ENCODE data around the gene CACNA1A.

Gene CACNA1A

DNA sequence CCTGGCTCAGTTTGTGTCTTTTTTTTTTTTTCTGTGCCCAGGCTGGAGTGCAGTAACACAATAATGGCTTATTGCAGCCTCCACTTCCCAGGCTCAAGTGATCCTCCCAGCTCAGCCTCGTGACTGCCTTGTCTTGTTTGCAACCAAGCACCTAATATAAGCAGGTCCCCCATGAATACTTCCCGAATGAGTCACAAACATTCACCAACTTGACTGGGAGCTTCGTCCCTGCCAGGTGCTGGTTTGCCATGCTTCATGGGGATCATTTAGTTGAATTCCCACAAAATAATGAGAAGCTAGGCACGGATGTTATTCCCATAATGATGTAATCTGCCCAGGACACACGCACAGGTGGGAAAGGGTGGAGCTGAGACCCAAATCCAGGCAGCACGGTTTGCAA lies 176.5 kb downstream of the CACNA1A start:
- intact Hi-C loops (cut with DNase I): no loop called here
- DNase-seq: no peak

DNA sequence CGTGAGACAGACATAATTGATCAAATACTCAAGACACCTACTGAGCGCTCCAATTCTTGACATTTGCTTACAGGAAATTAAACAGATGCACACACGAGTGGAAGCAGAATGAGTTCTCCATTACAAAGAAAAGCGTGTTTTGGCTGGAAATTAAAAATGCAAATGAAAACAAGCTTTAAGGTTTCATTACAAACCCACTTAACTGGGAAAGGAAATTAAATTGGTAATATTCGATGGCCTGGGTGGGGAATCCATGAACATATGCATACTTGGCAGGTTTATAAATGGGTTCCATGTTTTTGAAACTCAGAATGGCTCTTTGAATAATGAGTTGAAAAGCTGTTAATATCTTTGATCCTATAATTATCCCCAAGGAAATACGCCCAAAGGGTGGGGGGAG lies 178.0 kb downstream of the CACNA1A start:
- intact Hi-C loops (cut with DNase I): no loop called here
- DNase-seq: no peak

DNA sequence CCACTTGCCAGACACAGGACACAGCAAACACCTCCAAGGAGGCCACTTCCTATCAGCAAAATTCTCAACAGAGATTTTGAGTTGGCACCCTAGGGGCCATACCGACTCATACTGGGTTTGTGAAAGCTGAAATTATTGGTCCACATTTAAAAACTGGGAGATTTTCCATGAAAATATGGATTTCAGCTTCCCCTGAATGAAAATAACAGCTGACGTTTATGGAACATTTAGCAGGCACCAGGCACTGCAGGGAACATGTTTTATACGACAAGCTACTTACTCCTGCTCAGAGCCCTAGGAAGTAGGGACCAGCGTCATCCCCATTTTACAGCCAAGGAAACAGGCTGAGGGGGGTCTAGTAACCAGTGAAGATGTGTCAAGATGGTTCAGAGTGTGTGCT lies 186.8 kb downstream of the CACNA1A start:
- intact Hi-C loops (cut with DNase I): no loop called here
- DNase-seq: no peak

DNA sequence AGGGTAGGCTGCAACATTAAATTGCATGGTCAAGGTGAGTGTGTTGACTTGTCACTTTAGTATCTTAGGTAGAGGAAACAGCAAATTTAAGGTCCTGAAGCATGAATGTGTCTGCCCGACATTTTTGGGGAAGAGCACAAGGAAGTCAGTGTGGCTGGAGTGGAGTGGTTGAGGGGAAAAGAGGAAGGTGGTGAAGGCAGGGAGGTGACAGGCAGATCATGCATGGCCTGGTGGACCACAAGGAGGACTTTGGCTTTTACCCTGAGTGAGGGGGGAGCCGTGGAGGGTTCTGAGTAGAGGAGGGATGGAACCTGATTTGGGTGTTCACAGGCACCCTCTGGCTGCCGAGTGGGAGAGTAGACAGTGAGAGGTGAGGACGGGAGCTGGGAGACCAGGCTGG lies 188.1 kb downstream of the CACNA1A start:
- DNase-seq: no peak
- intact Hi-C loops (cut with DNase I): no loop called here

DNA sequence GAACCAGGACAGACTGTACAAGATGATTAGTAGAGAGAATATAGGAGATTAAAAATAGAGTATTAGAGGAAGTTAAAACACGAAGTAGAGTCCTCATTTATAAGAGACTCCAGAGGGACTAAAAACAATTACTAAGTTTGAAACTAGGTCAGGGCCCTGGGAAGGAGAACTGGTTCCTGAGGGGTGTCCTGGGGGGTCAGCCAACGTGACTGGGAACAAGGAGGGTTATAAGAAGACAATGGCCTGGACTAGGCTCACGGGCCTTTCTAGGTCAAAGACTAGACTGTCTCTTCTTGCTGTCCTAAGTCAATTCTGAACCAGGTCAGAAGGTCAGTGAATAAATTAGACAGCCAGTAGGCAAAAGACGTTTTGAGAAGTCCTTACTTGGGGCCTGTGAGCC lies 190.8 kb downstream of the CACNA1A start:
- peak in 1 of 10 donors; percentile 63 for DNase-seq
- intact Hi-C loops (cut with DNase I): no loop called here

DNA sequence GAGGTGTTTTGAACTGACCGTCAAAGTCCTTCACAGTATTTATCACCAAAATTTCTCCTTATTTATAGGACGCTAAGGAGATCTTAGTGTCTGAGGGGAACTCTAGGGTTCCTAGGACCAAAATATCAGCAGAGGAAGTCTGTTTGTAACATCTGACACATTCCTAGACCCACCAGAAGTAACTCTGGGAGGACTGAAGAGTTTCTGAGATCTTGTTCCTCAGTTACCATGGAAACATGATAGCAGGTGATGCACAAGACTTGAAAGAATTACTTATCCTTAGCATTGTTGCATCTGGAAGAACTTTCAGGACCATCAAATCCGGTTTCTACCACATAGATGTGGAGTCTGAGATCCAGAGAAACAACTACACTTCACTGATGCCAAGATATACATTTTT lies 191.5 kb downstream of the CACNA1A start:
- no peak for DNase-seq
- intact Hi-C loops (cut with DNase I): no loop called here

DNA sequence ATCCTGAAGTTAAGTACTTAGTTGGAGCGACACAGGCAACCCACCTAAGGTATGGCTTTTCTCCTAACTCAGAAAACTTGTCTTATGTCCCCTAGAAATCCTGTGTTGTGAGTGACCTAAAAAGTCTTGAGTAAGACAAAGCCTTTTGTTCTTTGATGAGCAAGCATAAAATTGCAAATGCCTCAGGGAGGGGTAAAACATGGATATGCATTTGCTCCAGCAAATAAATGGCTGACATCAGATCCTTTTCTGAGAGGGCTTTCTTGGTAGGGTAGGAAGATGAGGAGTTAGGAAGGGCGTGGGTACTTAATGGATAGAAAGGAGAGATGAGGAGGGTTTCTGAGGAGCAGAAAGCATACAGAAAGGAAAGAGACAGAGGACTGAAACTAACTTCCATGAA lies 192.4 kb downstream of the CACNA1A start:
- DNase-seq: no peak
- intact Hi-C loops (cut with DNase I): no loop called here

DNA sequence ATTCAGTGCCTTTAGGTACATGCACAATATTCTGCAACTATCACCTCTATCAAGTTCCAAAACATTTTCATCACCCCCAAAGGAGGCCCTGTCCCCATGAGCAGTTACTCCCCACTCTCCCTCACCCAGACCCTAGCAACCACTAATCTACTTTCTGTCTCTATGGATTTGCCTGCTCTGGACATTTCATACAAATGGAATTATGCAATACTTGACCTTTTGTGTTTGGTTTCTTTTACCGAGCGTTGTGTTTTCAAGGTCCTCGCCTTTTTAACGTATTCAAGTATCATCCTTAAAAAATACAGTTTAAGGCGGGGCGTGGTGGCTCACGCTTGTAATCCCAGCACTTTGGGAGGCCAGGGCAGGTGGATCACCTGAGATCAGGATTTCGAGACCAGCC lies 196.4 kb downstream of the CACNA1A start:
- intact Hi-C loops (cut with DNase I): no loop called here
- DNase-seq: no peak

DNA sequence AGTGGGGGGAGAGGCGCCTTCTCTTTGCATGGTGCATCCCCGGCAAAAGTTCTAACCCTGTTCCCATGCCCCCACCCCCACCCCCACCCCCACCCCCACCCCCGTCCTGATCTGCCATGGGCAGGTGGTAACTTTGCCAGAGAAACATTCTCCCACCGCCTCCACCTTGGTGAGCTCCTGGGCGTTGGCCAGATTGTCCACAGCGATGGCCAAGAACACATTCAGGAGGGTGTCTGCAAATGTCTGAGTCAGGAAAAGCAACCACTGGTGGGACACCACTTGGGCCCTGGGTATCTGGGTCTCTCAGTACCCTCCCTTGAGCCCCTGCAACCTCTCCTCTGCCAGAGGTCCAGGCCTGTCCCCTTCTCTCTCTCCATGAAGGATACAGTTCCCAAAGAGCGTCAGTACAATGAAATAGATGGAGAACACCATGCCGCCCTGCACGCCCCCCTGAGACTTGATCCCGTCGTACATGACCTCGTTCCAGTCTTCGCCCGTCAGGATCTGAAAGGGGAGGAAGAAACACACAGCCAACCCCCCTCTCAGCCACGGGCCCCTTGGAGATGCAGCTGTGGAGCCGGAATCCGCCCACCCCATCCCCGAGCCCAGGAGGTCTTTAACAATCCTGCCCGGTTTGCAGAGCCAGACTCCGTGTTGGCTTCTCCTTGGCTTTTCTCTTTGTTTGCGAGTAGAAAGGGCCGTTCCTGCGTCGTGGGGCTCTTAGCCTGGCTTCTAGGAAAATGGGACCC lies 202.7 kb downstream of the CACNA1A start:
- DNase-seq: peak in 3 of 10 donors; percentile 39 to 79 (median 79)
- intact Hi-C loops (cut with DNase I): no loop called here

DNA sequence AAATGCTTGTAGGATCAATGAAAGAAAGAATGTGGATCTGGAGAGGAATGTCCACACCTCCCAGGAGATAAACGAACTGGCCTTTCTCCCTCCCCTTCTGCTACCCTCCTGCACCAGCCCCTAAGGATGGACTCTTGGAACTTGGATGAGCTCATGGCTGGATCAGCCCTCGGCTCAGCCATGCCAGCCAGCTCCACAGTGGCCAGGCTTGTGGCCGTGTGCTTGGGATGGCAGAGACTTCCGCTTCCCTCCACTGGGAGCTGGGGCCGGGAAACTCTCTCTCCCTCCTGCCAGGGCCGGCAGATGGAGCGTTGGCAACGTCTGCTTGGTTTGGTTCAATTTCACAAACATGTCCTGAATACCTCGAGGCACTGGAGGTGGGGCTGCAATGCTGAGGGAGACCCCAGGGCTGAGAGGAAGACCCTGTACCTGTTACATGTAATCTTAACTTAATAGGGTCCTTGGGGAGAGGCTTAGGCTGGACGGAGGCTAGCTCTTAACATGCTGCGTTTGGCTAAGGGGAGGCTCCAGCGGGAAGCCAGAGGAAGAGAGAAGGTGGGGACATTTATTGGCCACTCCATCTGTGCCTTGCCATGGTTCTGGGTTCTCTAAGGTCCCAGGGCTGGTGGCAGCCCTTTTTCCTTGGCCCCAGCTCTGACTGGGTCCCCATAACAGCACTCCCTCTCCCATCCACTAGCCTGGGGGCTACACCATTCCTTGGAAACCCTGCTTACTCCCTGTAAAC lies 203.6 kb downstream of the CACNA1A start:
- intact Hi-C loops (cut with DNase I): no loop called here

DNA sequence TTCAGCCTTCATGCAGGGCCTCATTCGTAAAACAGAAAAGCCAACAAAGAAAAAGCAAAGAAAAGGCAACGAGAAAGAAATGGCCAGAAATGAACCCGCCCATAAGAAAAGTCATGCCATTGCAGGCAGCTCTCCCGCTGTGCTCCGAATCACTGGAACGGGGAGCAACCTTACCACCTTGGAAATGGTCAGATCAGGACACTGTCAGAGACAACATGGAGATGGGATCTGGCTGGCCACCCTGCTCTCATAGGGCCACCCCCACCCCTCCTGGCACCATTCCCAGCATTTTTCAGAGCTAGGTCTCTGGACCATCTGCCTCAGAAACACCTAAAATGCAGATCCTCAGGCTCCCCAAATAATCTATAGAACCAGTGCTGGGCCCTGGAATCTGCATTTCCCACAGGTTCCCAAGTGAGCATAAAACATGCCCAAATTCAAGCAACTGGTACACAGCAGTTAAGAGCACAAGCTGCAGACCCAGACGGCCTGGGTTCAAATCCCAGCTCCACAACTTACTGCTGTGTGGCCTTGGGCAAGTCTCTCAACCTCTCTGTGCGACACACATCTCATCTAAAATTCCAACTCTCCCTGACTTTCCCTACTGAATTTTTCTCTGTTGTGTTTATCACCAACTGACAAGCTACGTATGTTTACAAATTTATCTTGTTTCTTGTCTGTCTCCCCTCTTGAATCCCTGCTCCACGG lies 204.5 kb downstream of the CACNA1A start:
- intact Hi-C loops (cut with DNase I): no loop called here

More for the DNA sequence above, 203.6 kb downstream of the CACNA1A start:
- DNase-seq: peak in 8 of 10 donors; percentile 35 to 93 (median 63)

DNA sequence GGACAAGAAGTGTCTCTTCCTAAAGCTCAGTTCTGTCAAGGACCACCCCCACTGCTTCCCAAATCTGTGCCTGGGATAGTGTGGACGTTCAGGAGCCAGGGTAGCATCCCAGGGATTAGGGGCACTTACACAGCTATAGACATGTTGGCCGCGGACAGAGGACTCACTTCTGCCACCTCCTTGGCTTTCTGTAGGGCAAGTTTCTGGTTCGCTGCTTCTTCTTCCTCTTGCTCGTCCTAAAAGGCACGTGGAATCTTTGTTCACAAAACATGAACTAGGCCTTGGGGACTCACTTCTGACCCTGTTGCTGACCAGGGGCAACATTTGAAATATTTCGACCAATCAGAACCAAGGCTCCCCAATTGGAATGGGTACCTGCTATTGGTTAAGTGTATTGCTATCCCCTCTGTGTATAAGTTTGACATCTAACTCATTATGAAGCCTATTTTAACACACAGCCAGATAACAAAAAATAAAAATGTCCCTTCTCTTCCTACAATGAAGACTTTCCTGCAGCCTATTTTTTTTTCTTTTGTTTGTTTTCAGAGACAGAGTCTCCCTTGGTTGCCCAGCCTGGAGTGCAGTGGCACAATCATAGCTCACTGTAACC lies 205.8 kb downstream of the CACNA1A start:
- peak in 1 of 10 donors; percentile 53 for DNase-seq
- intact Hi-C loops (cut with DNase I): no loop called here

More for the DNA sequence above, 204.5 kb downstream of the CACNA1A start:
- DNase-seq: peak in 1 of 10 donors; percentile 17

DNA sequence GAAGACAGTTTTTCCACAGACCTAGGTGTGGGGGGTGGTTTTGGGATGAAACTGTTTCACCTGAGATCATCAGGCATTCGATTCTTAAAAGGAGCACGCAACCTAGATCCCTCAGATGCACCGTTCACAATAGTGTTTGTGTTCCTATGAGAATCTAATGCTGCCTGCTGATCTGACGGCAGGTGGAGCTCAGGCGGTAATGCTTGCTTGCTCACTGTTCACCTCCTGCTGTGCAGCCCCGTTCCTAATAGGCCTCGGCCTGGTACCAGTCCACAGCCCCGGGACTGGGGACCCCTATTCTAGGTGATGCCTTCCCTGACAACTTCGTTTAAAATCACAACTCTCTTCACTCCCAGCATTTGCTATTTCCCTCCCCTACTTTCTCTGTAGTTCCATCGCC lies 206.4 kb downstream of the CACNA1A start:
- intact Hi-C loops (cut with DNase I): no loop called here
- DNase-seq: peak in 2 of 10 donors; percentile 43 to 76

DNA sequence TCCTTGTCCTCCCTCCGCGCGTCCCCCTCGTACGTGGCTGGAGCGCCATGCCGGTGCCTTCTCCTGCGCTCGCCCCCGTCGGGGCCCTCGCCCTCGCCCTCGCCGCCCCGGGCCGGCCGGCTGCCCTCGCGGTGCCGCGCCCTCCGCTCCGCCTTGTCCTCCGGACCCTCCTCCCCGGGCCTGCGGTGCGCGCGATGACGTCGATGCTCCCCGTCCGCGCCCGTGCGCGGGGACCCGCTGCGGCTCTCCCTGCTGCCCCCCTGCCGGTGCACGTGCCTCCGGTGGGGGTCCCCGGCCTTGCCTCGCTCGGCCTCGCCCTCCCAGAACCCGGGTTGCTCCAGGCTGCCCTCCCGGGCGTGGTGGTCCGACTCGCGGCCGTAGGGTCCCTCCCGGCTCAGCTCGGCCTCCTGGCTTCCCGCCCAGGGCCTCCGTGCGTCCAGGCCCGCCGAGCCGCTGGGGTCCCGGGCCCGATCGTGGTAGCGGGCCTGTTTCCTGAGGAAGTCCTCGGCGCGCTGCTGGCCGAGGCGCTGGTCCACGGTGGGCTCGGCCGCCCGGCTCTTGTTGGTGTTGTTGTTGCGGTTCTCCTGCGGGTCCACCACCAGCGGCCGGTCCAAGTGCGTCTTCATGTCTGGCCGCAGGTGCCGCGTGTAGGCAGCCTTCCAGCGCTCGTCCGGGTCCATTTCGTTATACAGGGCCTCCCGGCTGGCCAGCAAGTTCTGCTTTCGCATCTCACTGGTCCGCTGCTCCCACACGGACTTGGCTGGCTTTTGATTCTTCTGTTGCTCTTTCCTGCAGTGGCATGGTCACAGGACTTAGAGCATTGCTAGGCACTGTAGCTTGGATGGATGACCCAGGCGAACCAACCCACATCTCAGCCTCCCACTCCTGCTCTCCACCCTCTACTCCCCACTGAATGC lies 207.5 kb downstream of the CACNA1A start:
- peak in 2 of 10 donors; percentile 15 to 85 for DNase-seq
- intact Hi-C loops (cut with DNase I): no loop called here

DNA sequence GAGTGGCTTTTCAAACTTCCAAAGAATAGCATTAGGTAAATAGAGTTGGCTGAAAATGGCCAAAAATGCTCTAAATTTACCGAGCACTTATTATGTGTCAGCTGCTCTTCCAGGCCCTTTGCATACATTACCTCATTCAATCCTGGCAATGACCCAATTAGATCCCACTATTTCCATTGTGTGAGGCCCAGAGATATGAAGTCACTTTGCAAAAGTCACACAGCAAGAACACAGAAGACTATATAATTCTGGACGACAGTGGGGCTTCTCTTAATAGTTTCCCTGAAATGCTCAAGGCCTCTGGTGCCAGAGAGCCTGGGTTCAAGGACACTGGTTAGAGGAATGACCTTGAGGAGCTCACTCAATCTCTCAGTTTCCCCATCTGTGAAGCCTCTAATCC lies 209.3 kb downstream of the CACNA1A start:
- no peak for DNase-seq
- intact Hi-C loops (cut with DNase I): no loop called here

DNA sequence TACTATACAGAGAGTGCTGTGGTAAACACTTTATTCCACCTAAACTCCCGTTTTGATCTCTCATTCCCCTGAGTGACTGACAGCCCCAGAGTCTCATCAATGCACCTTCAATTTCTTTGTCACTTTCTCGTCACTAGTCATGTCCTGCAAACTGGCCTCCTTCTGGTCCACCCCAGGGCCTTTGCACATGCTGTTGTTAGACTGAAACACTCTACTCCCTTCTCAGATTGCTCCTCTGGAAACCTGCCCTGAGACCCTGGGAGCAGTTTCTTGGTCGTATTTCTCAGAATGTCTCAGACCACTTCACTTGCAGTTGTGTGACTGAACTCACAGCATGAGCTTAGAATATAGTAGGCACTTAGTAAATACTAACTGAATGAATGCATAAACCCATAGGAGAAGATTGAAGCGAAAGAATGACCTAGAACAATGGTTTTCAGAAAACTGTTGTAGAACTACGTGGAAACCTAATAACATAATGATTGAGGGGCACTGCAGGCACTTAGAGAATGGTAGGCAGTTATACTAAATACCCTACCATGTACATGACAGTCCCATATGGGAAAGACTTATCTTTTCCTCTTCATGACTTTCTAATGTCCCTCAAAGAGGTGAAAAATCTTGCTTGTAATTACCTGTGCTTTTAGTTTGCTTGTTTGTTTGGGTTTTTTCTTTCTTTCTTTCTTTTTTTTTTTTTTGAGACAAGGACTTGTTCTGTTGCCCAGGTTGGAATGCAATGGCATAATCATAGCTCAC lies 211.3 kb downstream of the CACNA1A start:
- DNase-seq: no peak
- intact Hi-C loops (cut with DNase I): no loop called here

DNA sequence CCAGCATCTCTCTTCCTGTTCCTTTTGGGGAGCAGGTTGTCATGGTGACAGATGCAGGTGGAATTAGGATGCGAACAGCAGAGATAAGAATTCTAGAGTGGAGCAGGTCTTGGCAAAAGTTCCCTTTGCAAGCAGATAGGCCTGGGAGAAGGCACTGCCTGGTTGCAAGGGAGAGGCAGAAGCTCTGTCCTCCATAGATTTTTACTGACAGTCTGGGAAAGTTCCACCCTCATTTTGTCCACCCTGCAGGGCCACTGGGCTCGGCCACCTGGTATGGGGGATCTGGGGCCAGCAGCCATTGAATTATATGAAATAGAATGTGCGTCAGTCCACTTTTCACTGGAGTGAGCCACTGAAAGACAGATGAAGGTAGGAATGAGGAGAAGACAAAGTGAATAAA lies 214.4 kb downstream of the CACNA1A start:
- DNase-seq: no peak
- intact Hi-C loops (cut with DNase I): no loop called here

DNA sequence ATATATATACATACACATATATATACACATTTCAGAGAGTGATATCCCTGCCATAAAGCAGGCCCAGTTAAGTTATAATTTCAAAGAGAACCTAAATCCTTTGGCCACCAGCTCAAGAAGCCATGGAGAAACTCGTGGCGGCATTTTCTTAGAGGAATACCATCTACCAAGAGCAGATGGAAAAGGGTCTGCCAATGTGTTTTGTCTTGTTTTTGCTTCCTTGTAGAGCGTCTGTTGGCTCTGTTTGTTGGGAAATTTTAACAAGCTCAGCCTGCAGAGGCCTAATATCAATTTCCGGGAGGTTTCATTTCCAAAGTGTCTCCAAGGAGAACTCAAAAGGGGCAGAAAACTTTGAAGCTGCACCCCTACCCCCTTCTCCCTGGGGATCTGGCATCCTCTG lies 215.5 kb downstream of the CACNA1A start:
- intact Hi-C loops (cut with DNase I): no loop called here
- DNase-seq: no peak

DNA sequence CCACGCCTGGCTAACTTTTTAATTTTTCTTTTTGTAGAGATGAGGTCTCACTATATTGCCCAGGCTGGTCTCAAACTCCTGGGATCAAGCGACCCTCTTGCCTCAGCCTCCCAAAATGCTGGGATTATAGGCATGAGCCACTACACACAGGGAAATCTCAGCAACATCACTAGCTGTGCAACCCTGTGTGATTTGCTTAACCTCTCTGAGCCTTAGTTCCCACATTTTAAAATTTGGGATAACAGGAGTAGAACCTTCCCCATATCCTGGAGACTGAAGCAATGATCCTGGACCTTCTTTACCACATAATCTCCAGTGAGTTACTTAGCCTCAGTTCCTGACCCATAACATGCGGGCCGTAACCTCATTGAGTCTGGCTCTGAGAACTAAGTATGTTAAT lies 217.0 kb downstream of the CACNA1A start:
- no peak for DNase-seq
- intact Hi-C loops (cut with DNase I): no loop called here
